ENCODE measurements around the gene TRPT1.

GRCh38 chr11:64266339-64266738 is 40.4 kb upstream of the TRPT1 start:
- TF ChIP-seq CTCF (IDR thresholded peaks at IDR 0.05) (no peak), CREB1 (CRISPR knock-in tag; IDR thresholded peaks at IDR 0.05) (no peak), KAT7 (CRISPR knock-in tag; IDR thresholded peaks at IDR 0.05; ENCODE audit: borderline replicate concordance) (no peak), ZNF317 (CRISPR knock-in tag; IDR thresholded peaks at IDR 0.05; ENCODE audit: borderline replicate concordance, low read depth) (no peak), JAZF1 (CRISPR knock-in tag; IDR thresholded peaks at IDR 0.05) (no peak), OVOL2 (CRISPR knock-in tag; IDR thresholded peaks at IDR 0.05; ENCODE audit: borderline replicate concordance) (no peak), GABPB1 (CRISPR knock-in tag; IDR thresholded peaks at IDR 0.05) (no peak), TEAD4 (CRISPR knock-in tag; IDR thresholded peaks at IDR 0.05) (no peak), NR1H2 (CRISPR knock-in tag; IDR thresholded peaks at IDR 0.05) (no peak), ETV6 (CRISPR knock-in tag; IDR thresholded peaks at IDR 0.05) (no peak), NFATC4 (CRISPR knock-in tag; IDR thresholded peaks at IDR 0.05) (no peak), ATF2 (CRISPR knock-in tag; IDR thresholded peaks at IDR 0.05; ENCODE audit: borderline replicate concordance, low read depth) (no peak), SOX15 (CRISPR knock-in tag; IDR thresholded peaks at IDR 0.05) (no peak)
